ENCODE data around the gene SSR1.

The SSR1 gene

DNA sequence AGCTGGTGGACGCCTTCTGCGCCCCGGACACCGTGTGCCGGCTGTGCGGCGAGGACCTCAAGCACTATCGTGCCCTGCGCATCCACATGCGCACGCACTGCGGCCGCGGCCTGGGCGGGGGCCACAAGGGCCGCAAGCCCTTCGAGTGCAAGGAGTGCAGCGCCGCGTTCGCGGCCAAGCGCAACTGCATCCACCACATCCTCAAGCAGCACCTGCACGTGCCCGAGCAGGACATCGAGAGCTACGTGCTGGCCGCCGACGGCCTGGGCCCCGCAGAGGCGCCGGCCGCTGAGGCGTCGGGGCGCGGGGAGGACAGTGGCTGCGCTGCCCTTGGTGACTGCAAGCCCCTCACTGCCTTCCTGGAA is 82.7 kb downstream of the SSR1 start:
- no peak for DNase-seq (ENCODE audit: low read depth in 1 of 2, low spot score in 1 of 2)
- no peak for TF ChIP-seq GABPA (IDR thresholded peaks at IDR 0.05; ENCODE audit: low read depth)

DNA sequence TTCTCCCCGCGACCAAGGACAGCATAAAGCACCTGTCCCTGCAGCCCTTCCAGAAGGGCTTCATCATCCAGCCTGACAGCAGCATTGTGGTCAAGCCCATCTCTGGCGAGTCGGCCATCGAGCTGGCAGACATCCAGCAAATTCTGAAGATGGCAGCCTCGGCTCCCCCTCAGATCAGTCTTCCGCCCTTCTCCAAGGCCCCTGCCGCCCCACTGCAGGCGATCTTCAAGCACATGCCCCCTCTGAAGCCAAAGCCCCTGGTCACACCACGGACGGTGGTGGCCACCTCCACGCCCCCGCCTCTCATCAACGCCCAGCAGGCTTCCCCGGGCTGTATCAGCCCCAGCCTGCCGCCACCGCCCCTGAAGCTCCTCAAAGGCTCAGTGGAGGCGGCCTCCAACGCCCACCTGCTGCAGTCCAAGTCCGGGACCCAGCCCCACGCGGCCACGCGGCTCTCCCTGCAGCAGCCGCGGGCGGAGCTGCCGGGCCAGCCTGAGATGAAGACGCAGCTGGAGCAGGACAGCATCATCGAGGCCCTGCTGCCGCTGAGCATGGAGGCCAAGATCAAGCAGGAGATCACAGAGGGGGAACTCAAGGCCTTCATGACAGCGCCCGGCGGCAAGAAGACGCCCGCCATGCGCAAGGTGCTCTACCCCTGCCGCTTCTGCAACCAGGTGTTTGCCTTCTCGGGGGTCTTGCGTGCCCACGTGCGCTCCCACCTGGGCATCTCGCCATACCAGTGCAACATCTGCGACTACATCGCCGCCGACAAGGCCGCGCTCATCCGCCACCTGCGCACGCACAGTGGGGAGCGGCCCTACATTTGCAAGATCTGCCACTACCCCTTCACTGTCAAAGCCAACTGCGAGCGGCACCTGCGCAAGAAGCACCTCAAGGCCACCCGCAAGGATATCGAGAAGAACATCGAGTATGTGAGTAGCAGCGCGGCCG is 83.3 kb downstream of the SSR1 start:
- TF ChIP-seq, protein P1, sequence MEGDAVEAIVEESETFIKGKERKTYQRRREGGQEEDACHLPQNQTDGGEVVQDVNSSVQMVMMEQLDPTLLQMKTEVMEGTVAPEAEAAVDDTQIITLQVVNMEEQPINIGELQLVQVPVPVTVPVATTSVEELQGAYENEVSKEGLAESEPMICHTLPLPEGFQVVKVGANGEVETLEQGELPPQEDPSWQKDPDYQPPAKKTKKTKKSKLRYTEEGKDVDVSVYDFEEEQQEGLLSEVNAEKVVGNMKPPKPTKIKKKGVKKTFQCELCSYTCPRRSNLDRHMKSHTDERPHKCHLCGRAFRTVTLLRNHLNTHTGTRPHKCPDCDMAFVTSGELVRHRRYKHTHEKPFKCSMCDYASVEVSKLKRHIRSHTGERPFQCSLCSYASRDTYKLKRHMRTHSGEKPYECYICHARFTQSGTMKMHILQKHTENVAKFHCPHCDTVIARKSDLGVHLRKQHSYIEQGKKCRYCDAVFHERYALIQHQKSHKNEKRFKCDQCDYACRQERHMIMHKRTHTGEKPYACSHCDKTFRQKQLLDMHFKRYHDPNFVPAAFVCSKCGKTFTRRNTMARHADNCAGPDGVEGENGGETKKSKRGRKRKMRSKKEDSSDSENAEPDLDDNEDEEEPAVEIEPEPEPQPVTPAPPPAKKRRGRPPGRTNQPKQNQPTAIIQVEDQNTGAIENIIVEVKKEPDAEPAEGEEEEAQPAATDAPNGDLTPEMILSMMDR (IDR thresholded peaks at IDR 0.05; ENCODE audit: insufficient read depth, low read length): no peak
- TF ChIP-seq GABPA (IDR thresholded peaks at IDR 0.05; ENCODE audit: low read depth): no peak
- TF ChIP-seq SPI1 (IDR thresholded peaks at IDR 0.05; ENCODE audit: borderline replicate concordance, low read depth): no peak
- TF ChIP-seq POLR2AphosphoS5 (IDR thresholded peaks at IDR 0.05; ENCODE audit: low read depth): 0 out of 2 replicates have a peak, but pooled peaks have one; percentile 10
- TF ChIP-seq, protein P2, sequence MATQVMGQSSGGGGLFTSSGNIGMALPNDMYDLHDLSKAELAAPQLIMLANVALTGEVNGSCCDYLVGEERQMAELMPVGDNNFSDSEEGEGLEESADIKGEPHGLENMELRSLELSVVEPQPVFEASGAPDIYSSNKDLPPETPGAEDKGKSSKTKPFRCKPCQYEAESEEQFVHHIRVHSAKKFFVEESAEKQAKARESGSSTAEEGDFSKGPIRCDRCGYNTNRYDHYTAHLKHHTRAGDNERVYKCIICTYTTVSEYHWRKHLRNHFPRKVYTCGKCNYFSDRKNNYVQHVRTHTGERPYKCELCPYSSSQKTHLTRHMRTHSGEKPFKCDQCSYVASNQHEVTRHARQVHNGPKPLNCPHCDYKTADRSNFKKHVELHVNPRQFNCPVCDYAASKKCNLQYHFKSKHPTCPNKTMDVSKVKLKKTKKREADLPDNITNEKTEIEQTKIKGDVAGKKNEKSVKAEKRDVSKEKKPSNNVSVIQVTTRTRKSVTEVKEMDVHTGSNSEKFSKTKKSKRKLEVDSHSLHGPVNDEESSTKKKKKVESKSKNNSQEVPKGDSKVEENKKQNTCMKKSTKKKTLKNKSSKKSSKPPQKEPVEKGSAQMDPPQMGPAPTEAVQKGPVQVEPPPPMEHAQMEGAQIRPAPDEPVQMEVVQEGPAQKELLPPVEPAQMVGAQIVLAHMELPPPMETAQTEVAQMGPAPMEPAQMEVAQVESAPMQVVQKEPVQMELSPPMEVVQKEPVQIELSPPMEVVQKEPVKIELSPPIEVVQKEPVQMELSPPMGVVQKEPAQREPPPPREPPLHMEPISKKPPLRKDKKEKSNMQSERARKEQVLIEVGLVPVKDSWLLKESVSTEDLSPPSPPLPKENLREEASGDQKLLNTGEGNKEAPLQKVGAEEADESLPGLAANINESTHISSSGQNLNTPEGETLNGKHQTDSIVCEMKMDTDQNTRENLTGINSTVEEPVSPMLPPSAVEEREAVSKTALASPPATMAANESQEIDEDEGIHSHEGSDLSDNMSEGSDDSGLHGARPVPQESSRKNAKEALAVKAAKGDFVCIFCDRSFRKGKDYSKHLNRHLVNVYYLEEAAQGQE (IDR thresholded peaks at IDR 0.05; ENCODE audit: insufficient replicate concordance, low read depth): no peak

More for the DNA sequence above, 82.7 kb downstream of the SSR1 start:
- Histone ChIP-seq H3K4me3 (replicated peaks; ENCODE audit: insufficient read depth, low read length) (no peak overlapping the region), H3K27me3 (ENCODE audit: insufficient read depth, poor library complexity, severe bottlenecking) (no peaks in the 10 kb centered on the region), H3K27ac (replicated peaks) (no peak overlapping the region)

DNA sequence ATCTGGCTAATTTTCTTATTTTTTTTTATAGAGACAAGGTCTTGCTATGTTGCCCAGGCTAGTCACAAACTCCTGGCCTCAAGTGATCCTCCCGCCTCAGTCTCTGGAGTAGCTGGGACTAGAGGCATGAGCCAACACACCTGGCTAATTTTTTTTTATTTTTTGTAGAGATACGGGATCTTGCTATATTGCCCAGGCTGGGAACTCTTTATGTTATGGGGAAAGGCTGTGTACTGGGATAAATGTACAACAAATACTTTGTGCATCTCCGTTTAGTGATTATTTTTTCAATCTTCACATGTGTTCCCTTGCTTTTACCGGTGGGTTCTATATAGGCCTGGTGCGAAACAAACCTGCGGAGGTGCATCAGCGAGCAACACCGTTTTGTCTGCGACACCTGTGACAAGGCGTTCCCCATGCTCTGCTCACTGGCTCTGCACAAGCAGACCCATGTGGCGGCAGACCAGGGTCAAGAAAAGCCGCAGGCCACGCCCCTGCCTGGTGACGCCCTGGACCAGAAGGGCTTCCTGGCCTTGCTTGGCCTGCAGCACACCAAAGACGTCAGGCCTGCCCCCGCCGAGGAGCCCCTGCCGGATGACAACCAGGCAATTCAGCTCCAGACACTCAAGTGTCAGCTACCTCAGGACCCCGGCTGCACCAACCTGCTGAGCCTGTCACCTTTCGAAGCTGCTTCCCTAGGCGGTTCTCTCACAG is 84.2 kb downstream of the SSR1 start:
- Histone ChIP-seq H3K27me3 (ENCODE audit: insufficient read depth, poor library complexity, severe bottlenecking) (no peaks in the 10 kb centered on the region), H3K27ac (replicated peaks) (no peak overlapping the region), H3K4me3 (replicated peaks; ENCODE audit: insufficient read depth, low read length) (no peak overlapping the region)
- no peak for DNase-seq (ENCODE audit: low read depth in 1 of 2, low spot score in 1 of 2)
- TF ChIP-seq, protein P2 (IDR thresholded peaks at IDR 0.05; ENCODE audit: insufficient replicate concordance, low read depth): no peak
- TF ChIP-seq, protein P1 (IDR thresholded peaks at IDR 0.05; ENCODE audit: insufficient read depth, low read length): no peak

More for the DNA sequence above, 83.3 kb downstream of the SSR1 start:
- H3K27ac ChIP-seq (replicated peaks): no peak overlapping the region
- no peaks in the 10 kb centered on the region for H3K27me3 ChIP-seq (ENCODE audit: insufficient read depth, poor library complexity, severe bottlenecking)
- no peak for DNase-seq (ENCODE audit: low read depth in 1 of 2, low spot score in 1 of 2)
- H3K4me3 ChIP-seq (replicated peaks; ENCODE audit: insufficient read depth, low read length): no peak overlapping the region

DNA sequence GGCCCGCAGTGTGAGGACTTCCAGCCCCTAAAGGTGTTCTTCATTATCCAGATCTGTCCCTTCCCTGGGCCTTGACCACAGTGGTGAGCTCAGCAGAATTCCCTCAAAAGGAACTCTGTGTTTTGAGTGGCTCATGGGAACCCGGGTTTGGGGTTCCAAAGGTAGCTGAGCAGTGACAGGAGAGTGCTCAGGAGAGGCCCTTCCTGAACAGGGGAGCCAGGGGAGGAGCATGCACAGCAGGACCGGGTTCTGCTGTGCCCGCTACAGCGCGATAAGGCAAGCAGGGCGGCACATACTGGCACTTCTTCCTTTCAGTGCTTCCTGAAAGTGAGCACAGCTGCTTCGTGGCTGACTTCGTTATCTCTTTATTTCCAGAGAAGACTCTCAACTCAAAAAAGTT is 88.3 kb downstream of the SSR1 start:
- peak in 1 of 2 experiments; percentile 22 for DNase-seq (ENCODE audit: low read depth in 1 of 2, low spot score in 1 of 2)
- no peak for TF ChIP-seq POLR2AphosphoS5 (IDR thresholded peaks at IDR 0.05; ENCODE audit: low read depth)
- TF ChIP-seq GABPA (IDR thresholded peaks at IDR 0.05; ENCODE audit: low read depth): no peak
- TF ChIP-seq, protein P2 (IDR thresholded peaks at IDR 0.05; ENCODE audit: insufficient replicate concordance, low read depth): no peak
- TF ChIP-seq, protein P1 (IDR thresholded peaks at IDR 0.05; ENCODE audit: insufficient read depth, low read length): no peak
- TF ChIP-seq SPI1 (IDR thresholded peaks at IDR 0.05; ENCODE audit: borderline replicate concordance, low read depth): no peak
- no peak overlapping the region for H3K27ac ChIP-seq (replicated peaks)
- H3K27me3 ChIP-seq (ENCODE audit: insufficient read depth, poor library complexity, severe bottlenecking): no peaks in the 10 kb centered on the region
- no peak overlapping the region for H3K4me3 ChIP-seq (replicated peaks; ENCODE audit: insufficient read depth, low read length)

Measured in HL-60 (cell line).